DMS53 (cell line): Measurements from ENCODE around the gene BANF2.

ENCODE experiments used
- DNase-seq: peaks from one replicate; lab custom pipeline; 2025; lab: John Stamatoyannopoulos, UW

BANF2 gene

DNA sequence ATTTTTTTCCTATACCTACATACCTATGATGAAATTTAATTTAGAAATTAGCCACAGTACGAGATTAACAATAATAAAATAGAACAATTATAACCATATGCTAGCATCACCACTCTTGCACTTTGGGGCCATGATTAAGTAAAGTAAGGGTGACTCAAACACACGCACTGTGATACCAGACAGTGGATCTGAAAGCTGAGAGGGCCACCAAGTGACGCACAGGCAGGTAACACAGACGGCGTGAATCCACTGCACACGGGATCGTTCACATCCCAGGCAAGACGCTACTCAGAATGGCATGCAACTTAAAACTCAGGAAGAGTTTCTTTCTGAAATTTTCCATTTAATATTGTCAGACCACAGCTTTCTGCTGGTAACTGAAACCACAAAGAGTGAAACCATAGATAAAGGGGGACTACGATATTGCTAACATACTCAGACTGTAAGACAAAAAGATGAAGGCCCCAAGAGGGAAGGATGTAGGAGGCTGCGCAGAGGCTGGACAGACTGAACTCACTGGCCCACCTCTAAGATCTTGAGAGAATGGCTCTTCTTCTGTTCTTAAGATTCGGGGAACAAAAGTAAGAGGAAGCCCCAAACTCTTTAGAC lies 35.6 kb upstream of the BANF2 start:
- no peak for DNase-seq

DNA sequence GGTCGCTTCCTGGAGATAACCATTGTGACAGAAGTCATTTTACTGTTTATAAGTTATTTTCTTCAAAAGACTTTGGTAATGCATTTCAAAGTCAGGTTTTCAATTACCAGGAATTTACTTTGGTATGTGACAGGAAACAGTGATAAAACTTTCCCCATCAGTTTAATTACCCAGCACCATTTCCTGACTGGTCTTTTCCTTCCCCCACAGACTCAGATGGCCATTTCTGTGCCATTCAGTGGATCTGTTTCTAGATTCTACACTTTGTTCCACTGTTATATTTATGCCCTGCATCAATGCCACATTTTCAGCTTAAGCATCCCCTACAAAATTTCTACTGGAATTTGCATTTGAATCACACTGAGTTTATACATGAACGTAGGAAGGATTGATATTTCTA lies 34.0 kb upstream of the BANF2 start:
- no peak for DNase-seq

DNA sequence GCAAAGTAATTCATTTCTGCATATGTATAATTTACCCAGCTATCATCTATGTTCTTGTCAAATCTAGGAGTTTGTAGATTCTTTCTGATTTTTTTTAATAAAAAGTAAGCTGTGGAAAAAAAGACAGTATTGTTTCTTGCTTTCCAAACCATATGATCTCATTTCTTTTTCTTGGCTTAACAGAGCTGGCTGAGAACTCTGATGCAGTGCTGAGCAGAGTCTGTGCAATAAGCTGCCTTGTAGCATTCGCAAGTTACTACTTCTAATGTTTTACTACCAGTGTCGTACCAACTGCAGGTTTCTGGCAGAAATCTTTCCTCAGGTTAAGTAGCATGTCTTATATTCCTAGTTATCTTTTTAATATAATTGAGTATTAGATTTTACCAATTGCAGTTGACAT lies 33.3 kb upstream of the BANF2 start:
- no peak for DNase-seq

DNA sequence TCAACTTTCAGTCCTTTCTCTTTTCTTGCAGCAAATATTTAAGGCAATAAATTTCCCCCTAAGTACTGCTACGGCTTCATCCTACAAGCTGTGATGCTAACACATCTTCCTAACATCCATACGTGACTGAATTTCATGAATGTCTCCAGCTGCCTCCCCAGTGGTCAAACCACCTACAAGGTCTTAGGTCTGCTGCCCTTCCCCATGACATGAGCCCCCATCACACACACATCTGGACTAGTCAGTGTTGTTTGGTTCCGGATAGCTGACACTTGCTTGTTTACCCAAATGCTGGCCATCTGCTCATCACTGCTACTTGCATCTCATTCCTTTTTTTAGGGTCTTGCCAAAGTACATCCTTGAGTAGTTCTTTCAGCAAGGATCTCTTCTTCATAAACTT lies 32.3 kb upstream of the BANF2 start:
- DNase-seq = no peak

DNA sequence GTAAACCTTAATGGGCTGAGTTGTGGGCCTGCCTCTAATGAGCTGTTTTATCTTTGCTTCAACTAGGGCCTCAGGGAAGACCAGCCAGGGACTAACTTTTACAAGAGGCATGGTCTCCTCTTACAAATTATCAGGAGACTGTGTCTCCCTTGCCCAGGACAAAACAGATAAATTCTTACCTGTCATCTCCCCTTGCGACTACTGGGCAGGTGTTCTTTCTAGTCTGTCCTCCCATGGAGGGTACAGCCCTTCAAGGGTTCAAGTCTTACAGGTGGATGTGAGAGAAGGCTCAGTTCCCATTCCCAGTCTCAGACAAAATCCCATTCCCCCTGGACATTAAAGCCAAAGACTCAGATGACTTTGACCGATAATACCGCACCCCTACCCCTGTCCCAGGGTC lies 31.3 kb upstream of the BANF2 start:
- no peak for DNase-seq

DNA sequence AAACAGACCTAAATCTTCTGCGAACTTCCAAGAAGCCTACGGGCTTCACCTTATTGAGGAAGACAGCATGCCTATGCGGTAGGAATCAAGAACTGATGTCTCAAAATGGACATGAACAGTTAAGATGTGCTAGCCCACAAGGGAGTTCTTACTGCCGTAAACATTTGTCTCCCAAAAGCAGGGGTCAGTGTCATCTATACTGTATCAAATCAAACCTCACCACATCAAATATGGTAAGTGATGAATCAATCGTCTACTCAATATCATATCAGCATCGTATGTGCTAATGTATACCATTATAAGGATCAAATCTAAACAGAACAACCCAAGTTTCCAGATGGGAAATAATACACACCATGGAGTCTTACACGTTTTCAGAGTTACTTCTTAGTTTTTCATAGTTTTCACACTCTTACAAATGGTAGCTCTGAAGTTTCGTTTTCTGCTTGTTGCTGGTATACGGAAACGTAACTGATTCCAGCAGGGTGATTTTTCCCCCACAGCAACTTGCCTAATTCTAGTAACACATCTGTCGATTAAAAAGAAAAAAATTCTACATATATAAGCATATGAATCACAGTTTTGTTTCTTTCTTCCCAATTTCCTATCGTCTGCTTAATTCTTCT lies 30.3 kb upstream of the BANF2 start:
- no peak for DNase-seq

DNA sequence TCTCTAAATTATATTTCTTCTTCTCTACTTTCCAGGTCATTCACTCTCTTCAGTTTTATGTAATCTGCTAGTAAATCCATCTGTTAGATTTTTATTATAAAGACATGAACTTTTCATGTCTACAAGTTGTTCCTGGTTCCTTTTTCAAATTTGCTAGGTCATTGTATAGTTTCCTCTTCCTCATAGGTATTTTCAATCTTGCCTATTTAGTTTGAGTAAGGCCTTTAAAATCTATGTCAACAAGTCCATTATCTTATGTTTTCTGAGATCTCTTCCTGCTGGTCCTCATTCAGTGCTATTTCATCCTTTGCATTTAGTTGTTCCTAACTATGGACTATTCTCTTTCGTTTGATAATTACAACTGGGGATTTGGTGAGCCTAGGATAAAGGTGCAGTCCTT lies 28.8 kb upstream of the BANF2 start:
- no peak for DNase-seq

DNA sequence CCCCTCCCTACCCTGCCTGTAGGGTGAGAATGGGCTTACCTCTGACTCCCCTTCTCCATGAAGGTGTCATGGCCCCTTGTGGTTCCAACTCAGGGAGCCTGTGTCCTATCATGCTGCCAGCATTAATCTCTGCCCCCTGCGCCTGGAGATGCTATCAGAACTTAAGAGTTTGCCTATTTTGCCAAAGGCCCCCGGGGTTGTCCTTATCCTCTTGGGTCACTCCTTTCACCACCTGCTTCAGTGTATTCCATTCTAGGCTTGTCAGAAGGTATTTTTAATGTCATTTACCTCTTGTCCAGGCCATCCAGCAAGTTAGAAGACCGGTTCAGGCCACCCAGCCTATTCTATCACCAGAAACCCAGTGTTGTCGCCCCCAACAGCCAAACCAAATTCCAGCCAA lies 28.2 kb upstream of the BANF2 start:
- no peak for DNase-seq

DNA sequence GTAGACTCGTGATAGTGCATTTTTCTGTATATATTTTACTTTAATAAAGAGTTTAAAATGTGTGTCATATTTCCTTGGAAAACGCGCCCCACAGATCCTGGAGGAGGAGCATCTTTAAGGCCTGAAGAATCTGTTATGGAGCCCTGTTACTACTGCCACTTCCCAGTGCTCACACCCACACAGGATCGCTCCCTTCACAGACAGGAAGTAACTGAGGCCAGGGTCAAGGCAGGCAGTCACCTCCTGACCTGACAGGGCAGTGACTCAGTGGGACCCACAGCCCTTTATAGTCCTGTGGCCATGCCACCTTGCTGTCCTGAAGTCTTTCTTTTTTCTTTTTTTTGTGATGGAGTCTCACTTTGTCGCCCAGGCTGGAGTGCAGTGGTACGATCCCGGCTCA lies 26.7 kb upstream of the BANF2 start:
- no peak for DNase-seq

DNA sequence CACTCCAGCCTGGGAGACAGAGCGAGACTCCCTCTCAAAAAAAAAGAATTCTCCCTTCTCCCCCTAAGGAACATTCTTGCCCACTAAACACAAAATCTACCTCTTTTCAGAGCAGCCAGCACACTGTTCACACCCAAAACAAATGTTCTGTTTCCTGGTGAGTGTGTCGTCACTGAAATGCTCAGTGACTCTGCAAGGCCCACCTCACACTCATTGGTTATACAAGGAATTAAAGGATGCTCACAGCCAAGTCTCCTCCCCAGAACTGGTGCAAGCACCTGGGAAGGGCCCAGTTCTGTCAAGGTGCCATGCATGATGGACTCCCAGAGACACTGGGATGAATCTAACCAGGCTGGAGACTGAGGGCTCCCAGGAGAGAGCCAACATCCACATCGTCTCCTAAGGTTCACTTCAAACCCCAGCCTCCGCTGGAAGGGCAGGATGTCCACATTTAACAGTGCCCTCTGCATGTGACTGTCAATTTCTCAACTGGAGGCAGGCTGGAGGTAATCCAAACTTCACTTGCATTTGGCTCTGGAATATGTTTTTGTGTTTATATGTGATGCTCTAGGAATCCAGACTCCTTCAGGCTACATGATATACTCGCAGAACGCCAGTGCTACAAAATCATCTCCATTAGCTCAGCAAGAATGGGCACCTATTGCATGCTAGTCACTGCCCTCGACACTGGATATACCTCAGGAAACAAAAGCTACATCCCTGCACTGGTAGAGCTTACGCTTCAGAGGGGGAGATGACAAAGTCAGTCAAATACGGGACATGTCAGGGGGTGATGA lies 24.8 kb upstream of the BANF2 start:
- DNase-seq = no peak

DNA sequence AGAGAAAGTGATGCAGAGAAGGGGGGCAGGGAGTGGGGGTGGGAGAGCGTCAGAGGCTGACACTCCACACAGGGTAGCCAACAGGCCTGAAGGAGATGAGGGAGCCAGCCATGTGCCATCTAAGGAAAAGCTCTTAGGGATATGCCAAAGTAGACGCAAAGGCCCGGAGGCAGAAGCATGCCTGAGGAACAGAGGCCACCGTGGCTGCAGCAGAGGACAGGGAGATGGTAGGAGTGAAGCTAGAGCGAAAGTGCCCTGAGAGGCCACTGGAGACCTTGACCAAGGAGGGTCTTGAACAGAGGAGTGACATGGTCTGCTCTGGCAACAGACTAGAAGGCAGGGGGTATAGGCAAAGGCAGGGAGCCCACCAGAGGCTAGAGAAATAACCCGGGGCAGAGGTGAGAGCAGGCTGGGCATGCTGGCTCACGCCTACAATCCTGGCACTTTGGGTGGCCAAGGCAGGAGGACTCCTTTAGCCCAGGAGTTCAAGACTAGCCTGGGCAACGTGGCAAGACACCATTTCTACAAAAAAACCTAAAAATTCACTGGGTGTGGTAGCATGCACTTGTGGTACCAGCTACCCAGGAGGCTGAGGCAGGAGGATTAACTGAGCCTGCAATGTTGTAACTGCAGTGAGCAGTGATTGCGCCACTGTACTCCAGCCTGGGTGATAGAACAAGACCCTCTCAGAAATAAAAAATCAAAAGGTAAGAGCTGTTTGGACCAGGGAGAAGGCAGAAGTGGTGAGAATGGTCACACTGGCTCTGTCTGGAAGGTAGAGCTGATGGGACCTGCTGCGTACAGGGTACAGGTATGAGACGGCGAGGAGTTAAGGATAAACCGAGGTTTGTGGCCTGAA lies 24.0 kb upstream of the BANF2 start:
- no peak for DNase-seq

DNA sequence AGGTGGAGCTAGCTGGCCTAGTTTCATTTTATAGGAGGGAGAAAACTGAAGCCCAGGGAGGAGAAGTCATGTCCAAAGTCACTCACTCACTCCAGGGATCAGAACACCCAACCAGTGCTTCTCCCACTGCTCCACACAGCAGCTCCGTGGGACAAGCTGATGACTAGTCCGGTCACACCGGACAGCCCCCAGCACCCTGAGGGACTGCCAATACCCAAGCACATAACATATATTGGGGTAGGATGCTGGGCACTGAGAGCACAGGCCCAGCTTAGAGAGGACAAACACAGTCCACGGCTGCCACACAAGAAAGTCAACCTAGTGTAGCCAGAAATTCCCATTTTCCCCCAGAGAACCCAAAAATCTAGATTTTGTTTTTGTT lies 23.4 kb upstream of the BANF2 start:
- no peak for DNase-seq

DNA sequence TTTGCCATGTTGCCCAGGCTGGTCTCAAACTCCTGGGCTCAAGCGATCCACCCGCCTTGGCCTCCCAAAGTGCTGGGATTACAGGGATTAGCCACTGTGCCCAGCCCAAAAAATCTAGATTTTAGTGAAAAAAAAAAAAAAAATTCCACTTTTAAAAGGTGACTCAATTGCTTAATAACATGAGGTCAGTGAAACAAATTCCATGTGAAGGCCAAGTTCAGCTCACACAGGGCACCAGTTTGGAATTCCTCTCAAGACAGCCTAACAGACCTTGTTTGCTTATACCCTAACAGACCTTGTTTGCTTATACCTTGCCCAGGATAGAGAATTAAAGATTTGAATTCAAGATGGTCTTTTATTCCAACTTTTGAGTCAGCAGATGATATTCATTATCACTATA lies 22.8 kb upstream of the BANF2 start:
- DNase-seq = no peak

DNA sequence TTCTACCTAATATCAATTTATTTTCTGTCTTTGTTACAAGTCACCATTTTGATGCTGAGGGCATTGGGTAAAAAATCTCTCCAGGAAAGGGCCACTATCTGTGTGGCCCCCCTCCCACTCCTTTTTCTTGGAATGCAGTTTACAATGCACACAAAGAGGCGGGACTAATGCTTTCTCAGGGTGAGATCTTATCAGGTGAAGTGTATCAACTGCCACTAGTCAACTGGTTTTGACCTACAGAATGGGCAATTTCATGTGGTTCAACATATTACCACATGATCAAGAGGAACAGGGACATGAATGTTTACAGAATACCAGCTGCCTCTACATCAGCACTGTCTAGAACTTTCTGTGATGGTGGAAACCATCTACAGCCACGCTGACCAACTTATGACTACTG lies 21.5 kb upstream of the BANF2 start:
- DNase-seq = no peak

DNA sequence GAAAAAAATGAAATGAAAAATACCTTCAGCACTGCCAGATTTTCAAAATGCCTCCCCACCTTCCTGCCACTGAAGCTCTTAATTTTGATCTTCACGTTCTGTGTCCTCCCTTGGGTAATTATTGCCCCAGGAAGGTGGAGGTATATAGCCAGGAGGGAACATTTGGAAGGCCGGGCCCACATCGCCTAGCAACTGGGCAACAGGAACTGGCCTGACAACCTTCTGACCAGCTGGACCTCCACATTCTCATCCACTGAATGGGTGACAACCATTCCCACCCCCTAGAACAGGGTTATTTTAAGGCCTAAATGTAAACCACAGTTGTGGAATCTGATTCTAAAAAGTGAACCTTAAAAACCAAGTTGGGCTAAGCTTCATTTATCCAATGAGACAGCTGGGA lies 20.9 kb upstream of the BANF2 start:
- DNase-seq = no peak

DNA sequence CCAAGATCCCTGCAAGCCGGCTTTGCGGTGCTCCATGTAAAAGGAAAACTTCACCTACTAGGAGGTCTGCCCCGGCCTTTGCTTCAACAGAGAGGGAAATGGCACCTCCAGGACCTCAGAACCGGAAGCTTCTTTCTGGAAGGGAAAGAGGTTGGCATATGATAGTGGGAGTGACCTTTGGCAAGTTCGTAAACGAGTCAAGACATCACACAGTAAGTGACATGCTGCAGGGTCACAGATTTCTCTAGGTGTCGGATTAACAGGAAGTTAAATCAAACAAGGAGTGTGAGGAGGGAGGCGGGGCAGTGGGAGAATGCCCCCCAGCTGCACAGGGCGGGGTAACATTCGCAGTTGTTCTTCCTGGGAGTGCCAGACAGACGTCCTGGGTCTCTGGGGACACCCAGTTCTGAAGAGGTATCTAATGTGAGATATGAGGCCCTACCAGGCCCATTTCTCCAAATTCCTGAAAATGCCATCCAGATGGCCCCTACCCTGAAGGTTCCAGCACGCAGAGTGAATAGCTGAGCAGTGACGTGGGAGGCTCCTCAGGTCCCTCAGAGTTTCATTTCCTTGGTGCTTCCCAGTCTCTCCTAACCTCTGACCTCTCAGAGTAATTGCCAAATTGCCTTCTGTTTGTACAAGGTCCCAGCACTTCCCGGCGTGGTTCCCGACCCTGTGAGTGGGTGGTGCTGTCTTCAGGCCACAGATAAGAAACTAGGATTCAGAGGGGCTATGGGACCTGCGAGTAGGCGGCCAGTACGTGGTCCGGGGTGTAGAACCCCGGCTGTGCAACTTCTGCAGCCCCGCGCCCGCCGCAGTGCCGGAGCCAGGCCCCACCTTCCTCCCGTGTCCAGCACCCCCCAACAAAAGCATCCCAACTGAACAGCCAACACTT lies 19.6 kb upstream of the BANF2 start:
- peak; percentile 23 for DNase-seq

DNA sequence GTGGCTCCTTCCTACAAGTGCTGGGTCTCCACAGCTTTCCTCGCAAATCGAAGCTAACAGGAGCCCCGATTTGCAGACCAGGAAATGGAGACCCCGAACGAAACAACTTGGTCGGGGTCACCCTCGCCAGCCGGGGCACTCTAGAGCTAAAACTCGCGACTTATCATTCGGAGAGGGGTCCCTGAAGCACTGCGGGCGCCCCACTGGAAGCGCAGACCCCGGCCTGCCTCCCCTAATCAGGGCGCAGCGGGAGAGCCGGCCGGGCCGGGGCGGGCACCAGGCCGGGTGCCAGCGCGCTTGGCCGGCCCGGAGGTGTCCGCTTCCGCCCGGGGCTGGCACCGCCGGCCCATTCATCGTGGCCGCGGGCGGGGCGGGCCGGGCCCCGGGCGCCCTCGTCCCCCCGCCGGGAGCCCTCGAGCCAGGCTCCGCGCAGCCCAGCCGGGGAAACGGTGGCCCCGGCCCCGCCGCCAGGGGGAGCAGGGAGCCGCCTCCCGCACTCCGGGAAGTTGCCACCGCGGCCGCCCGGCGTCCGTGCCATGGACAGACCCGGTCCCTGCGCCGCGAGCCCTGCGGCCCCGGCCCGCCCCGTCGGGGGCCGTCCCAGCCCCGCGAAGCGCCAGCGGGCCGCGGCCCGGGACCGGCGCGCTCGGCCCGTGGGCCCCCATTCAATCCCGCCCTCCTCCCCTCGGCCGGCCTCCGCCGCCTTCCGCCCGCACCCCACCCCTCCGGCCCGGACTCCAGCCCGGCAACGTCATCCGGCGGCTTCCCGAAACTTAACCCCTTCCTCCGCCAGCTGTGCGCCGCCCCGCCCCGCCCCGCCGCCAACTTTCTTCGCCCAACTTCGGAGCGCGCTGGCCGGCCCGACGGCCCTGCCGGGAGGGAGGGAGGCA lies 18.7 kb upstream of the BANF2 start:
- DNase-seq = peak; percentile 92

DNA sequence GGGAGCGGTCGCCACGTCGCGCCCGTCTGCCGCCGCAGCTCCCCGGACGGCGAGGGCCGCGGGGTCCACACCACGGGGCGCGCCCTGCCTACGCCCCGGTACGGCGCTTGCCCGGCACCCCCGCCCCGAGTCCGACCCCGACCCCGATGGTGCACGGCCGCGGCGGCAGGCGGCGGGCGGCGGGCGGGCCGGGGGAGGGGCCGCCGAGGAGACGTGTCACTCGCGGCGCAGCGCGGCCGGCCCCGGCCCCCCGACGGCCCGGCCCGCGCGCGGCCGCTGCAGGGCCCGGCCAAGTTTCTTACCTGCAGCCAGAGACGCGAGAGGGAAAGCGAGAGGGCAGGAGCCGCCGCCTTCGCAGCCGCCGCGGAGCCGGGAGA lies 18.1 kb upstream of the BANF2 start:
- no peak for DNase-seq

DNA sequence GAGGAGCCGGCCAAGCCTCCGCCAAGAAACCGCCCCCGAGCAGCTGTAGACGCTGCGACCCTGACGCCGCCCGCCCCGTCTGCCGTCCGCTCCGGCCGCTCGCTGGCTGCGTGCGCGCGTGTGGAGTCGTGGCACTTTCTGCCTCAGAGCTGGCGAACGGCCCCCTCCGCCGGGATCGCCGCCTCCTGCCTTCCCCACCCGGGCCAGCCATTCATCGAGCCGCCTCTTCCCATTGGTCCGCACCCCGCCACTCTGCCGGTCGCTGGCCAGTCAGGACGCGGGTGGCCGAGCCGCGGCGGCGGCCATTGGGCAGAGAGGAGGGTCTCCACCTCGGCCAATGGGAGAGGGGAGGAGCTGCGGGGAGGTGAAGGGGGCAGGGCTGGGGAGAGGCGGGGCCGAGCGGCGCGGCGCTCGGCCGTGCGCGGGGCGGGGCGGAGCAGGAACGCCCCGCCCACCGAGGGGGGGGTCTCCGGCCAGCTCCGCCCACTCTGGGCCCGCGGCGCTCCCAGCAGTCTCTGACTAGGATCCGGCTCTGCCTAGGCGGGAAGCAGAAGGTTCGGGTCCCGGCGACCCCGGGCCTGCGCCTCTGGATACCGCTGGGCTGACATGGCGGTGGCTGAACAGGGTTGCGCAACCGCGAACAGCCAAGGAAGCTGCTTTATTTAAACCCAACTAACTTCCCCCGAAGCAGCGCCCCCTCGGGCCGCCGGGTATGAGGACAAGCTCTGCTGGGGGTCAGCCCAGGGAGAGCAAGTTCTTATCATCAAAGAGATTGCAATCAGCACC lies 17.5 kb upstream of the BANF2 start, which contains the start of gene RRBP1:
Gene RRBP1 (minus strand): TSS at position 140 of the 786 bp plus-strand sequence. CDS start 21,735 bp downstream, outside the sequence.
- DNase-seq = peak; percentile 99

DNA sequence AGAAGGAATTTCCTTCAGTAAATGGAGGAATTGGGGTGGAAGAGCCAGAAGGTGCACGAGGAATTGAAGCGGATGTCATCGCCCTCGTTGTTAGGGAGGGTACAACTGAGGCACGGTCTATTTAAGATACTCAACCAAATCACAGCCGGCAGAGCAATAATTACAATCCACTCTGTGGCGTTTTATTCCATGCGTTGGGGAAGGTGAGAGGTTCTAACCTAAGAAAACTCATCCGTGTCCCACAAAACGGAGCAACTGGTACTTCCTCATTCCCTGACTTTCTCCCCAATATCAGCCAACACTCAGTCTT lies 16.9 kb upstream of the BANF2 start:
- no peak for DNase-seq
